Kidney tubule cell (primary cell): ENCODE measurements around the gene HNRNPL.
A peak's percentile ranks its signal among the peaks of the same experiment; 100 is the strongest.
"Not testable (repeated sequence)": the region's sequence is repeated elsewhere in the genome, so short reads cannot be mapped to it uniquely, and the experiment has no call there.

Experiments used
- DNase-seq: peaks from one replicate; pipeline ENCODE4 v3.0.0-alpha.2; 2018; ENCODE audit warnings: low spot score

The HNRNPL gene

GRCh38 chr19:38849860-38850435, at the start of gene HNRNPL:
Gene HNRNPL (minus strand): TSS chr19:38849986. CDS start chr19:38849966, 20 bp downstream.
- DNase-seq = no peak

DNA sequence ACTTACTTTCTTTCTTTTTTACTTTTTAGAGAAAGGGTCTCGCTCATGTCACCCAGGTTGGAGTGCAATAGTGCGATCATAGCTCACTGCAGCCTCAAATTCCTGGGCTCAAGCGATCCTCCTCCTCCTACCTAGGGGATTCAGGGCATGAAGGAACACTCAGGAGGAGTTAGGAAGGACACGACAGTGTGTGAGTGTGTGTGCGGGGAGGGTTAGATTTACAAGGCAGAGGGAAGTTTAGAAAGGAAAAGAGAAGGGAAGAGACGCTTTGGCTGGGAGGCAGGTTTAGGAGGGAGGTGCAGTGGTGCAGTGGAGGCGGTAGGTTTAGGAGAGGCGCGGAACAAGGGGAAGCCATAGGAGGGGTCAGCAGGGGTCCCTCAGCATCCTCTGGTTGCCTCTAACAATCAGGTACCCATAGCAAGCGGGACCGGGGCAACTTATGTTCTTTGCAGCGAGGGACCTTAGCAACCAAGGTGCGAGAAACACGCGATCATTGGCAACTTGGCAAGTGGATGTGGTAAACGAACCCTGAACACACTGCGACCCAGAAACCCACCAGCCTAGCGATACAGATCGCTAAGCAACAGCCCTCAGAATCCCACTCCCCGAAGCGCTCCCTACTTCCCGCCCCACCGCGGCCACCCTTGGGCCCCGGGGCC, 49.1 kb upstream of the HNRNPL start:
- peak; percentile 34 for DNase-seq

DNA sequence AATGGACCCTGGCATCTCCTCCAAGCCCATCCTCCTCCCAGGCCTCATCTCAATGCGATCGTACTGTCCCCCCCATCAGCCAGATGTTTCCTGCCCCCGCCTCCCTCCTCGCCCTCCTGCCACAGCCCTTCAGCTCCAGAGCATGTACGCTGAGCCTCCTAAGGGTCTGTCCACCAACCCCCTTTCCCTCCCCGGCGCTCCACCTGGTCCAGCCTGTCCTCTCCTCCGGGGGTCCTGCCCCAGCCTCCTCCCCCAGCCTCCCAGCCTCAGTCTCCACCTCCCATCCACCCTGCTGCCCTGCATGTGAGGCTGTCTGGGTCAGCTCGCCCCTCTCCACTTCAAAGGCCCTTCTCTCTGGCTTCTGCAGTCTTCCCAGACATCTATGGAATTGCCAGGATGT, 45.2 kb upstream of the HNRNPL start:
- DNase-seq = no peak

DNA sequence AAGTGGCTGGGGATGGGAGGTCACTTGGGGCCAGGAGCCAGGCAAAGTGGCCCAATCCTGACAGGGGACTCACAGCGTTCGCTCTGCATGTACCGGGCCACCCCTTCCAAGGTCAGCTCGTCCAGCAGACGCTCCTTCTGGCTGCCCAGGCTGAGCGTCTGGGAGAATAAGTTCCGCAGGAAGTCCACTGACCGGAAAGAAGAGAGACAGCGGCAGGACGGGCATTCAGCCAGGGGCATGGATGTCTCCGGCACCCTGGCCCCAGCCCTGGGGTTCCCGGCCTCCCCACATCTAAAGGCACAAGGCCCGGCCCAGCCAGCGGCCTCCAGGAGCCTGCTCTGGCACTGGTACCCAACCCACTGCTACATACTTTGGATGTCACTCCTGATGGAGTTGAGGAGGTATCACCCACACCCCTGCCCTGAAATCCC, 43.6 kb upstream of the HNRNPL start:
- no peak for DNase-seq

GRCh38 chr19:38892841-38893240, 43.1 kb upstream of the HNRNPL start:
- no peak for DNase-seq

GRCh38 chr19:38891771-38892170, 42.0 kb upstream of the HNRNPL start:
- DNase-seq = no peak

GRCh38 chr19:38890686-38891085, 40.9 kb upstream of the HNRNPL start:
- DNase-seq = no peak

DNA sequence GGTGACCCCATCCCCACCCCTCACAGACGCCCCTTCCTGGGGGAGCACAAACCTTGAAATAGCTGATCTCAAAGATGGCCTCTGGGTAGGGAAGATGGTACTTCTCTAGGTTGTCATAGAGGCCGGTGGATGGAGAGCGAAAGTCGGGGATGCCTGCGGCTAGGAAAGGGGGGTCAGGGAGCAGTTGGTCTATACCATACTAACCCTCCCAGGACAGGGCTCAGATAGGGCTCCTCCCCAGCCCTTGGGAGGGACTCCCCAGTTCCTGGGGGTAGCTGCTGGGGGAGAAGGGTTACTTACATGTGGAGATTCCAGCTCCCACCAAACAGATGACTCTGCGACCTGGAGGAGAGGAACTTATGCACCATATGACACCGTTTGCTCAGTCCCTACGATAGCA, 40.0 kb upstream of the HNRNPL start:
- no peak for DNase-seq

DNA sequence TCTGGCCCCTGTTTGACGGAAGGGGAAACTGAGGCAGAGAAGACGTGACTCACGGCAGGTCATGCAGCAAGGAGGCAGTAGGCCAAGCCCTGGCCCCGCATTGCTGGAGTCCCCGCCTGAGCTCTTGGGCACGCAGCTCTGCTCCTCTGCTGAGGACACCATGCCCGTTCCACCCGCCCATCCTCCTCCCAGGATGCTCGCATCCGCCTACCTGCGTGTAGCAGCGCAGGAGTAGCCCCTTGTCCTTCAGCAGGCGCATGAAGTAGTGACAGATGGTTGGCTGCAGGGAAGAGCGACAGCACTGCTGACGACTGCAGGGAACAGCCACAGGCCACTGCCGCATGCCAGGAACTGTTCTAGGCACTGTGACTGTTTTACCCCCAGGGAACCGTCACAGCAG, 39.1 kb upstream of the HNRNPL start:
- DNase-seq = no peak

GRCh38 chr19:38884691-38885090, 34.9 kb upstream of the HNRNPL start:
- DNase-seq = not testable (repeated sequence)

- DNase-seq = no peak
Measured at GRCh38 chr19:38883286-38883685, 33.5 kb upstream of the HNRNPL start.

- DNase-seq = no peak
Measured at GRCh38 chr19:38880882-38881609, 31.3 kb upstream of the HNRNPL start.

- DNase-seq = no peak
Measured at GRCh38 chr19:38880076-38880881, 30.5 kb upstream of the HNRNPL start.

GRCh38 chr19:38879400-38879751, 29.6 kb upstream of the HNRNPL start:
- DNase-seq = no peak

DNA sequence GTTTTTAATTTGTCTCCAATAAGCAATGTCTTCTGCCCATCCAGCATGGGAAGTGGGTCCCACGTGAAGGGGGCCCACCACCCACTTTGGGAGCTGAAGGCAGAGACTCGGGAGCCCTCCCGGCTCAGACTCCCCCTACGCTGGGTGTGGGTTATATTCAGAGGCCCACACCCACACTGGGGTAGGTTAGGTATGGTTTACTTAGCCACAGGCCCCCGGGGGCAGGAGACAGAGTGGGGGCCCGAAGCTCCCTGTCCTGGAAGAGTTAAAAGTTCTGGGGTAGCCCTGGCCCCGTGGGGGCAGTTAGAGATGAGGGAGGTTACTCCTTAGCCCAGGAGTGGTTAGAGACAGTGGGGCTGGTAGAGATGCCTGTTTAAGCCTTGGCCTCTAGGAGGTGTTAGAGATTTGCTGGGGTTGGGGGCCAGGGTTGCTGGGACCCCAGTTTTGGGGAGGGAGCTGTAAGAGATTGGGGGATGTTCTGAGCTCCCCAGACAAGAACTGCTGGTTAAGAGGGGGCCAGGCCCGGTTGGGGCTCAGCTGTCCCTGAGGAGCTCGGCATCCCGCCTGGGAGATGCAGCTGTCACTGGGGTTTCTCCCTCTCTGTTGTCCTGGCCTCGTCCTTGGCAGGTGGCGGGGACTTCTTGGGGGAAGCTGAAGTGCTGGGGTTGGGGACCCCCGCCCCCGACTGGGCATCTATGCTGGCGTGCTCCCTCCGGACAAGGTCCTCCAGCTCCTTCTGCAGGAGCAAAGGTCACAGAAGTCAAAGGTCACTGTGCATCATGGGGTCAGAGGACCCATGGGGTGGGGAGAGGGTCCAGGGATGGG, 29.0 kb upstream of the HNRNPL start:
- DNase-seq = no peak

DNA sequence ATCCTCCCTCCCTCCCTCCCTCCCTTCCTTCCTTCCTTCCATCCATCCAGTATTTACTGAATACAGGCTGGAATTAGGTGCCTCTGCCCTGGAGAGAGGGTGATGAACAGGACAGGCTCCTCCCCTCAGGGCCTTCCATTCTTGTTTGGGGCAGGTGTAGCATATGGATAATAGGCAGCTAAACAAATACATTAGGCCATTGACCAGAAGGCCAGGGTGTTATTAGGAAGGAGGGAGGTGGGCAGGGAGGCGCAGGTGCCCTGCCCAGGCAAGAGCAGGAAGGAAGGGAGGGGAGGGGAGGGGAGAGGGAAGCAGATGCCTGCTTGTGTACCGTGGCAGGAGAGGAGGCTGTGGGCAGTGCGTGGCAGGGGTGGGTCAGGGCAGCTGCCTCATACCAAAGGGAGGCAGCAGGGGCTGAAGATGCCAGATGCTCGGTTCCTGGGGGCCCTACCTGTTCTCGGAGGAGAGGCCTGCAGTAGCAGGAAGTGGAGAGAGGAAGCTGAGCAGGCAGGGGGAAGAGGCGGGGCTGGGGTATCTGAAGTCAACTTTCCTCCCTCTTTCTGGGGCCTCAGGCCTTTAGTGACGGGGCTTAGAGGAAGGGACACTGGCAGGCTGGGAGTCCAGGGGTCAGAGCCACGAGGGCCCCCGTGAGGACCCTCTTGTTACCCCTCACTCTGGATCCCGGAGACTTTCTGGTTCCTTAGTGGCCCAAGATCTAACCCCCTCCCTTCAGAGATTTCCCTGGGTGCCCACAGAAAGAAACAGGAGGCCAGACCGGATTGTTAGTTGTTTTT, 28.2 kb upstream of the HNRNPL start, which contains the start of gene RINL:
TSS of gene RINL (minus strand) at position 495 of the 794 bp plus-strand sequence. CDS start 1,533 bp downstream, outside the sequence.
- DNase-seq = peak; percentile 20

DNA sequence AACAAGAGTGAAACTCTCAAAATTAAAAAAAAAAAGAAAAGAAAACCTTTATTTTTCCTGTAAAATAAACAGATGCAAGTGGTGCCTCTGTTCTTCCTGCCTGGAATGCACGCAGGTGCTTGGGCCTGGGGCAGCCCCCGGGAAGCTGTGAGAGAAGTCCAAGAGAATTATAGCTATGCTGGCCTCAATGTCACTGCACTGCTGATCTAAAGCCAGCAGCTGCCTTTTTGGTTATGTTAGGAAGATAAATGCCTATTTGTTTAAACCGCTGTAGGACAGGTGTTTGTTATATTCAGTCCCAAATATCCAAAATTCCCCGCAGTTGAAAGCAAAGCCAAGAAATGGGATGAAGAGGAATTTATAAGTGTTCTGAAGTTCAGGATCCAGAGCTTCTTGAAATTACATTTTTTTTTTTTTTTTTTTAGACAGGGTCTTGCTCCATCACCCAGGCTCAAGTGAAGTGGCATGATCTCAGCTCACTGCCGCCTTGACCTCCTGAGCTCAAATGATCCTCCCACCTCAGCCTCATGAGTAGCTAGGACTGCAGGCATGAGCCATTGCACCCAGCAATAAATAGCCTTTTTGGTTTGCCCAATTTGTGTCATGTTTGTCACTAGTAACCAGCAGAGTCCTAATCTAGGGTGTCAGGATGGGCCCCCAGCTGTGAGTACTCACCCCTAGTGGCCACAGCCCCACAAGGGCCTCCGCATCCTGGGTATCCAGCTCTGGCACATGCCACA, 26.0 kb upstream of the HNRNPL start:
- DNase-seq = no peak

- DNase-seq = not testable (repeated sequence)
Measured at GRCh38 chr19:38873400-38873799, 23.6 kb upstream of the HNRNPL start.

DNA sequence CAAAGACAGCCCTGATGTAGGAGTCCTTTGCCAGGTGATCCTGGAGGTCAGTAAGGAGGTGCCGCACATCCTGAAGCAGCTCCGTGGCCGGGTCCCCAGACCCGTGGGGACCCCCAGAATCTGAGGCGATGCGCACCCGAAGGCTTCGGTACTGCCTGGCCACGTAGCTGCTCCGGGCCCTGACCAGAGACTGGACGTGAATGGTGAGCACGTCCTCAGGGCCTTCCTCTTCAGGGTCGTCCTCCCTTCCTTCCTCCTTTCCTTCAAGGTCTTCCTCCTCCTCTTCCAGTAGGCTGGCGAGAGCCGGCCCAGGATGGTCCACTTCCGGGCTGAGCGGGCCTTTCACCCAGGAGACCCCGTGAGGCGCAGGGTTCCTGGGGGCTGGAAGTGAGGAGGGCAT, 20.8 kb upstream of the HNRNPL start:
- DNase-seq = no peak
